ENCODE results near the gene CDC6.

DNA sequence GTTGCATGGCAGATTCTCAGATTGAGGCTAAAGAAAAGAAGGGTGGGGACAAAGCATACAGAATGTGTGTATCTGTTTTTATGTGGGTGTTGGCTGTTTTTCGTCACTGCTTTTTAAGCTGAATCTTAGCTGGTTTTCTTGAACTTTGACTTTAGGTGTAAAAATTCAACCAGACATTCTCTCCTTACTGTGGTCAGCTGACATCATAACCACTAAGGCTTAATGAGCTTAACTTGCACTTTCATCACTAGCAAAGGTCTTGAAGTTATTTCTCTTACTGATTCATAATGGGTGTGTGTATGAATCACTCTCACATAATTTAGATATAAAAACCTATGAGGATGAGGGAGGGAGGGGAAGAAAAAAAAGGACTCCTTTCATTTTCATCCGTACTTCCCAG, 4.0 kb upstream of the CDC6 start:
- TF ChIP-seq, protein P1, sequence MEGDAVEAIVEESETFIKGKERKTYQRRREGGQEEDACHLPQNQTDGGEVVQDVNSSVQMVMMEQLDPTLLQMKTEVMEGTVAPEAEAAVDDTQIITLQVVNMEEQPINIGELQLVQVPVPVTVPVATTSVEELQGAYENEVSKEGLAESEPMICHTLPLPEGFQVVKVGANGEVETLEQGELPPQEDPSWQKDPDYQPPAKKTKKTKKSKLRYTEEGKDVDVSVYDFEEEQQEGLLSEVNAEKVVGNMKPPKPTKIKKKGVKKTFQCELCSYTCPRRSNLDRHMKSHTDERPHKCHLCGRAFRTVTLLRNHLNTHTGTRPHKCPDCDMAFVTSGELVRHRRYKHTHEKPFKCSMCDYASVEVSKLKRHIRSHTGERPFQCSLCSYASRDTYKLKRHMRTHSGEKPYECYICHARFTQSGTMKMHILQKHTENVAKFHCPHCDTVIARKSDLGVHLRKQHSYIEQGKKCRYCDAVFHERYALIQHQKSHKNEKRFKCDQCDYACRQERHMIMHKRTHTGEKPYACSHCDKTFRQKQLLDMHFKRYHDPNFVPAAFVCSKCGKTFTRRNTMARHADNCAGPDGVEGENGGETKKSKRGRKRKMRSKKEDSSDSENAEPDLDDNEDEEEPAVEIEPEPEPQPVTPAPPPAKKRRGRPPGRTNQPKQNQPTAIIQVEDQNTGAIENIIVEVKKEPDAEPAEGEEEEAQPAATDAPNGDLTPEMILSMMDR (conservative IDR thresholded peaks at IDR 0.05) = no peak
- no peak for TF ChIP-seq ZFX (IDR thresholded peaks at IDR 0.05)
